SK-N-DZ (cell line): Measurements from ENCODE around the gene TBX18.

ENCODE experiments used
- DNase-seq: peaks from one replicate; pipeline ENCODE4 v3.0.0-alpha.2; 2015; ENCODE audit warnings: low spot score

TBX18 gene

DNA sequence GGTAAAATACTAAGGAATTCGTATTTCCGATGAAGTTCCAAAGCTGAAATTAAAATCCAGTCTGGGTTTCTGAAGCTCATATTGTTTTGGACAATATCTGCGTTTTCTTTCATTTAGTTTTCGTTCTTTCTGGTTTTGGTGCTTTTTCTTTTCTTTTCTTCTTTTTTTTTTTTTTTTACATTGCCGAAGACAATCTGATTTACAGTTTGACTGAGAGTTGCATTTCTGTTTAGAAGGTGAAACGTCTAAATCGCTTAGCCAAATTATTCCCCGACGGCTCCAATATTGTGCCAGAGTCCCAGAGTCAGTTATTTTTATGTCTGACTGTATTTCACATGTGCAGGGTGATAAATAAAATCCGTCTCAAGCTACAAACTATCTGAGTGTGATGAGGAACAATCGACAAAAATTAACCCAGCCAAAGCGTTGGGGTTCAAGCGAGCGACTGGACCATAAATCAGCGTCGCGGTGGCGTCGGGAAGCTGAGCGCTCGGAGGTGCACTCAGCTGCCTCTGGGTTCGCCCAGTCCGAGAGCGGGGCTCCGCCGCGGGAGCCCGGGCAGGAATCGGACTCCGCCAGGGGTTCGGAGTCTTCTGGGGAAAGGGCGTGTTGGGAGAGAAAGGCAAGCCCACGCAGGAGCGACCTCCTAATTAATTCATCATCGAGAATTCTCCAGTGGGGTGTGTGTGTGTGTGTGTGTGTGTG, 8.2 kb upstream of the TBX18 start:
- no peak for DNase-seq

DNA sequence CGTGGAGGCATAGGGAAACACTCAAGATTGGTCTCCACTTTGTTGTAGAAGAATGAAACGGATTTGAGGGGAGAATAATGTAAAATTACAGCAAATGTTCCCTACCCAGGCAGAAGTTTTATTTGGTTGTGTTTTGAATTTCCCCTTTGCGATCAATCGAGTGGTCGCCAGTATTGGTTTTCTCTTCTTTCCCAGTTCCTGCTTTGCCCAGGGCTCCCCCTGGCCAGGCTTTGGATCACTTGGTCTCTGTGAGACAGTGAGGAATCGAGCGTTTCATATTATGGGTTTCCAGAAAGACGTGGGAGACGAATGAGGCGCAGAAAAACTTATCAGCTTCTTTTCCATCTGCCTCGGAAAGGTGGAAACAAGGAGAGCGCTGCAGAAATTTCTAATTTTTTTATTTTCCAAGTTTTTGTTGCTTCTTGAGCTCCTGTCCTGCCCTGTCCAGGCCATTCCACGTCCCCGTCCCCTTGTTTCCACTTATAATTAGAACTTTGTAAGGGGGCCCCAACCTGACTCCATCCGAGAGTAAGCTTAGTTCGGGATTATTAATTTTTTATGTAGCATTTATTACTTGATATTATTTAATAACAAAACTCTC, 7.5 kb upstream of the TBX18 start:
- no peak for DNase-seq

DNA sequence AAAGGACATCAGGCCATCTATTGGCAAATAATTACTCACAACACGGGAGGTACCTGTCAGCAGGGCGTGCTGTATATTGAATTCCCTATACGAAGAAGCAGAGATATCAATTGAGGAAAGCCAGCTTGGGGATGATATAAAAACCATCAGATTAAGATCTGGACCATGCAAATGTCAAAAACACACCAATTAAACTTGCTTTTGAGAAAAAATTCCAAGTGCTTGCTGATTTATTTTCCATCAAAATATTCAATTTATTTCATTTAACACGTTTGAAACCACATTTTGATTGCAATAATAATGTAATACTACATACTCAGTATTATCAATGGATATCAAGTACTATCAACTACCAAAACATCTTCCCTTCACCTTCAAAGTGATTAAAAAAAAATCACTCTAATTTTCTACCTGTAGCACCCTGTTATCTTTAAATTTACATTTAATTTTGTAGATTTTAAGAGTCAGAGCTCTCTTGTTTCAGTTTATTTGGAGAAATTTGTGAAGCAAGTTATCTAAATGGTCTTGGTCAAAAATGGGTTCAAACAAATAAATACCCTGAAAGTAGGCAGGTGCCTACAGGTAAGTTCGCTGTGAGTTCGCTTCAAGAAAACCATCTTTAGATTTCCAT, 6.8 kb upstream of the TBX18 start:
- DNase-seq = no peak

DNA sequence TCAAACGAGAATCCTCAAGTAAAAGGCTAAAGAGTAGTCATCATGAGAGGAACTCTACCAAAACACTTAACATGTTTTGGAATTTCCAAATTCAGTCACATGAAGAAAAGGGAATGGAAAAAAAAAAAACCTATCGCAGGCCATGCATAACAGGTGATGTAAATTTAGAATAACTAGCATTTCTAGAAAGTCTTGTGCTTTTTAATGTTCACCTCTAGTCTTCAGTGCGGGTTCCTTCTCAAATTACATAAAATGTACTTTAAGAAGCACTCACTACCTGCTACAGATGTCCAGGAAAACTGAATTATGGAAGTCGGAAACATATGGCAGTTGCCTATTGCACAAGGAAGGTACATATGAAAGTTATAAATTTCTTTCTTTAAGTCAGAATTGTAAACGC, 6.1 kb upstream of the TBX18 start:
- no peak for DNase-seq

DNA sequence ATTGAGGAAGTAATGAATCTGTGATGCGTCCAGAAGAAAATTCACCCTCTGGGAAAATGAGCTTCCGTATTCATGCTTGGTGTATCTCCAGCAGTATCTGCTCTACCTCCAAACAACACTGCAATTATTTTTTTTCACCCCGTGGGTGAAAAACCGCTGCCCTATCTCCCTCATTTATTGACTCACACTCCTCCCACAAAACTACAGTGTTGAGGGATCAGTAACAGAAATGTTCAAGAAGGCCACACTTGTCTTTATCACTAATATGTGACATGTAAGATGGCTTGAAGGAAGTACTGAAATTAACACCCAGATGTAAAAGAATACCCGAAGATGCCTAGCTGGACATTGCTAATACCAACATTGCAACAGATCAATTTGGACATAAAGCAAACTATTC, 4.9 kb upstream of the TBX18 start:
- DNase-seq = no peak

DNA sequence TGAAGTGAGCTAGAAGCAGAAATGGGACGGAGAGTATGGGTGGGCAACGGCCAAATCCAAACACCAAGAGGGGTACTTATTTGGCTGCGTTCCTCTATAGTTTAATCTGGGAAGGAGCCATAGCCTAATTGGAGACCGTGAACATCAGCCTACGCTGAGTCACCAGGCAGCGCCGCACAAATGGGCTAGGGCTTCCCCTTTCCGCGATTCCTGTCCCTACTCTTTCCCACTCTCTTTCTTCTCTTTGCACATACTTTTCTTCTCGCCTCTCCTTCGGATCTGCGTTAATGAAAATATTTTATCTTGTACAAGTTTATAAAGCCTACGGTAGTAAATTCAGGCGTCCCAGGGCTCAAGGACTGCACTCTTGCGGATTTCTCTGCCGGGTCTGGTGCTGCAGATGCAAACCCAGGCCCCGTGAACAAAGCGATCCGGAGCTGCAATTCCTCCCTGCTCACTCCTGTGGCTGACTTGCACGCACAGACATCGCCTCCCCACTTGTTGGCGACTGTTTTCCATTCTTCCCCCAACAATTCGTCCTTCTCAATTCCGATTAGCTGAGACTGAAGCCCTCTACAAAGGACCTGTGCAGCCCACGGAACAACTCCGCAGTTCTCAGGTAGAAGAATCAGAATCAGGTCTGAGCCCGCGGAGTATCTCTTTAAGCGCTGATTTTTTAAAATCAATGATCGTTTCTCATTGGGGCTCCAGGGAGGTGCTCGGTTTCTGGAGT, 4.2 kb upstream of the TBX18 start:
- peak; percentile 24 for DNase-seq

DNA sequence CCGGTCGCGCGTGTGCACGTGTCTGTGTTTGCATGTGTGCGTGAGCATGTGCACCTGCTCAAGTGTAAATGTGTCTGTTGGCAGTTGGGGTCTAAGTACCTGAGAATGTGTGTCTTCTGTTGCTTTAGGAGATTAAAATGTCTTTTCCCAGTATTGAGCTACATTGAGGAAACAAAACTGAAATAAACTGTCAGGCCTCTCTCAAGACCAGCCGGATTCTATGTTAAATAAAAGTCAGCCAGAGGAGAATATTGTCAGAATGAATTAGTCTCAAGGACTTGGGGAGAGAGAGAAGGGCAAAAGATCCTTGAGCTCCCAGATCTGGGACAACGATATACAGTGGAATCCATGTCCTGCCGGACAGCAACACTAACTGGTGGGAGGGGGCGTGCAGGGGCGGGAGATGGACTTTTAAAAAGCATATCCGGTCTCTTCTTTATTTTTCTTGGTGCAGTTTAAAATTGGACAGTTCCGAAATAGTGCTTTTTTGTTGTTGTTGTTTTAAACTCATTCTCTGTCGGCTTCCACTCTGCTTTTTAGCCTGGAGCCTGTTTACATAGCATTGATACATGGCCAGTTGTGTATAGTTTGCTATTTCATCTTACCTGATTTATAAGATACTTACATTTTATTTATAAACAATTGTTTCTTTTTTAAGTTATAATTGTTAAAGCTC, 3.3 kb upstream of the TBX18 start:
- DNase-seq = no peak

DNA sequence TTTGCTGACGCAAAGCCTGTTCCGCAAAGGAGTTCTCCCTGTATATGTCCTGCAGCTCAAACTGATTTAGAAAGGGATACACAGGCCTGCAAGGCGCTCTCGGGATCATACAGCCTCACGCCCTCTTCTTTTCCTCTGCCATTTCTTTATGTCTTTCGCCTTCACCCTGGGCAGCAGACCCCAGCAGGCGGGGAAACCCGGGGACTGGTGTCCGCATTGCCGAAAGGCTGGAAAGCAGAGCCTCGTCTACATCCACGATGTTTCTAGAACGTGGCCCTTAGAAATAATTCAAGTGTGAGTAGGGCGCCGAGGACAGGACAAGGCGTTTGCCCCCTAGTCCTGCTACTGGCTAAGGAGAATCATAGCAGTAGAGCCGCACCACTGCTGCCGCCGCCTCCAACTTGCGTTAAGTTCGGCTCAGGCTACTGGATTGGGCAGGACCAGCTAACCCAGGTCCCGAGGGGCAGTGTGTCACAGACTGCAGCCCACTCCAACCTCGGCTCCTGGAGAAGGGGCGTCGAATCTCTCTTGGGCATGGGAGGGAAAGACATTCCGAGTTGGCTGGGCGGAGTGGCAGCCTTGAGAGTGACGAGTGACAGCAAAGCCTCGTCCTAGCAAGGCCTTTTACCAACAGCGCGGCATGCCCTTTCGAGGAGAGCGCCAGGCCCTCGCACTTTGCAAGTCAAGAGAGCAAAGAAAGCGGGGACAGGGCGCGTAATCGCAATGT, 2.6 kb upstream of the TBX18 start:
- DNase-seq = no peak

DNA sequence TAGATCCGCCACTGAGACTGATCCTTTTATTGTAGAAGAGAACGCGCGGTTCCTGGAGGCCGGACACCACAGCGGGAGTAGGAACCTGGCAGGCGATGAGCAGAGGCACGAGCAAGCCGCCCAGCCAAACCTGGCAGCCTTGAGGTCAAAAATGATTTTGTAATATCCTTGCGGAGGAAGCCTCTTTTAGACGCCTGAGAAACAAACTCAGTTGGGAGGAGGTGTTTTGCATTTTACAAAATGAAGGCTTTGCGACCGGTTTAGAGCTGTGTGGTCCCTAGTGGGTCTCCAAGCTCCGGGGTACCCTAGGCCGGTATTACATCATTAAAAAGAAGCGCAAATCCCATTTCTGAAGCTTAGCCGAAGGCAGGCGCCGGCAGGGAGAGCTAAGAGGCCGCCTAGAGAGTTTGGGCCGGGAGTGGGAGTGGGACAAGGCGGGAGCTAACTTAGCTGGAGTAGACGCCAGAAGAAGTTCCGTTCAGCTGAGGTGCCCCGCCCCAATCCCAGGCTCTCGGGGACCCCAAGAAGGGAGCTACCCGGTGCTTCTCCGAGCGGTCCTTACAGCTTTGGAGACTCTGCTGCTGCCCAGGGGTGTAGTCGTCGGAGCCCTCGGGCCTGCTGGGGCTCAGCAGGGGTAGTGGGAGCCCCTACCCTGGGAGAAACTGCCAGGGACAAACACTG, 1.9 kb upstream of the TBX18 start:
- DNase-seq = no peak

DNA sequence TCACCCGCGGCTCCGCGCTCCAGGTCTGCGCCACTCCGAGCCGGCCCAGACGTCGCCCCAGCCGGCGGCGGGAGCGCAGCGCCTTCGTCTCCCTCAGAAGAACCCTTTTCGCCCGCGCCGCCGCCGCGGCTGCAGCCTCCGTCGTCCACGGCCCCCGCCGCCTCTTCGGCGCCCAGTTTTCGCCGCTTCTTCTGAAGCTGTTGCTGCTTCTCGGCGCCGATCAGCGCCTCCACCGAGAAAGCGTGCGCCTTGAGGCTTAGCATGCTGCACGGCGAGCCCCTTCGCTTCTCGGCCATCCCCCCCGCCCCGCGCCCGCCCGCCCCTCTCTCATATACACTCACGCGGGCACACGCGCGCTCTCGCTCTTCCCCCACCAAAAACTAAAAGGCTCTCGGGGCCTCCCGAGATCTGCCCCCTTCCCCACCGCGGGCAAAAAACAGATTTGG, 489 bp downstream of the TBX18 start:
- peak; percentile 41 for DNase-seq

DNA sequence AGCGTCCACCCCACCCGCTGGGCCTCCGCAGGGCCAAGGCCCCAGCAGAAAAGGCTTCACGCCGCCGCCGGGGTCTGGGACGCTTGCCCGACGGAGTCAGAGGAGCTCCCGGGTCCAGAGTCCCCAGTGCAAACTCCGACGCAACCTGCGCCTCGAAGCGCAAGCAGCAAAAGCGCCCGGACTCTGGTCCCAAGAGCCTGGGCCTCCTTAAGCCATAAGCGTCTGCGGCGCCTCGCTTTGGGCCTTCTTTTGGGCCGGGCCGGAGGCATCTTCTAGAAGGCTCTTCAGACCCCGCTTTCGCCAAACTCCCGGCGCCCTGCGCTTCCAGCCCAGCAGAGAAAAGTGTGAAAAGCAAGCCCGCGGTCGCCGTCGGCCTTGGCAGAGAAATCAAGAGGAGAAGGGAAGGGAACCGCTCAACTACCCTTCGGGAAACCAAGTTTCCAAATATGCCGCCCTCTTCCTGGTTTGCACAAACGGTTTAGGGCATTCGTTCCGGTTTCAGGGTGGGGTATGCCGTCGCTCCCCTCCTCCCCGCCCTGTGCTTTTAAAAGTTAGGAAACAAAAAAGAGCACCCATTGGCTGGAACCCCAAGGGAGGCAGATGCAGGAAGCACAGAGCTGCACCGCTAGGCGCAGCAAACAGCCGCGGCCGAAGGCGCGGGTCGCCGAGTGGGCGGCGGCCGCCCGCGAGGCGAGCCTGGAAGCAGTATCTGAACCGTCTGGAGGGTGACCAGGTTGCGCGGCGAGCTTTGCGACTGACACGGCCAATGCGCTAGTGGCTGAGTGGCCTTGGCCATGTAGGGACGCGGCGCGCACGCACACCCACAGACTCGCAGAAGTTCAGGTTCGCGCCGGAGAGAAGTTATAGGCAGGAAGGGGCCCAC, 1.2 kb downstream of the TBX18 start:
- peak; percentile 15 for DNase-seq

DNA sequence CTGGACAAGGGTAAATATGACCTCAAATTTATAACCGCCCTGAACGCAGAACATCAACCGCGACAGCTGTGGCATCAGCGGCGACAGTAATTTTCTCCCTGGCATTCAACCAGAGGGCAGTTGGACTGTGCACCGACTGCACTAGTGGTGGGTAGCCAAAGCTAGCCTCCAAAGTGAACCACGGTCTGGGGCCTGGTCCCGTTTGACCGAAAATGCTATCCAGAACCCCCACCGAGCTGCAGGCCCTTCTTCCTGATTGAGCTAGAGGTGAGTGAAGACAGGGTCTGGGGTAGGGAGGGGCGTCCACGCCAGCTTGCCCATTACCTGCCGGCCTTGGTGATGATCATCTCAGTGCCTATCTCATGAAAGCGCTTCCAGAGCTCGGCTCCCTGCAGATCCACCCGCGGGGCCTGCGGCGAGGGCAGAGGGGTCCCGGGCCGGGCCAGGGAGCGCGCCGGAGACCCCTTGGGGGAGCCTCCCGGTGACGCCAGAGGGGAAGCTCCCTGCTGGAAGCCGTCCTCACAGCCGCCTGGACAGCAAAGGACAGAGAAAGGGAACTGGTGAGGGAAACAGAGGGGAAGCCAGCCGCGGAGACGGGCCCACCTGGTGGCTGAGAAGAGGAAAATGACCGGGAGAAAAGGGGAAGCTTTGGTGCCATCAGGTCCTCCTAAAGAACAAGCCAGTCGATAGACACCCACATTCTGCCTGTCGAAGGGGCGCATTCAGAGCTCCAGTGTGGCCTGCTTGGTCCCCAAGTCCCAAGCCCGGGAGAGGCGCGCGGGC, 2.0 kb downstream of the TBX18 start:
- peak; percentile 36 for DNase-seq

DNA sequence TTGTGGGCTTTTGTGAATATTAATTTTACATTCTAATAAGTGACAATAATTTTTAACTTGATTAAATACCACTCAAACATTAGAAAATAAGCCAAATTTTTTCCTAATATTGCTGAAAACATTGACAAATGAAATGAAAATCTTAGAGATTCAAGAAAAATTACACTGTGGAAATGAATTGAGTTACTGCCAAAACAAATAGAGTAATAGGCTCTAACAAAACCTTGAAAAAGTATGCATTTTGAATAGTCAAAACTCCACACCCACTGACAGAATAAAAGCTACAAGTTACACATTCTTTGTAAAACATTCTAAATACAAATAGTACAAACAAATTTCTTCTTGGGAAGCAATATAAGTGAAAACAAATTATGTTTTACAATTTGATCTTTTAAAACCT, 5.9 kb downstream of the TBX18 start:
- DNase-seq = no peak

DNA sequence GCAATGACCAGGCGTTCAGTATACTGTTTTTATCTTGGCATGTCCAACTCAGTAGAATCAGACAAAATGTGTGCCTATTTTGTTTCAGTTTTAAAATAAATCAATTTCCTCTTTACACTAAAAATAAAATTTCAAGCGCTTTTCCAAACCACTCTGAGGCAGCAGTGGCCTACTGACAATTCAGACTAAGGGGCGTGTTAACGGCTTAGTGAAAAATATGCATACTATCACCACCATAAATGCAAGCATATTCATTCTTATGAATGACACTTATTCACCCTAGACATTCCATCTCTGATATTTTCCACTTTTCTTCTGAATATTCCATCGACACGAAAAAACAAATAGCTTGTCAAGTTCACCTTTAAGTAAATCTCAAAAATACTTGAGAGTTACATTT, 7.5 kb downstream of the TBX18 start:
- no peak for DNase-seq

DNA sequence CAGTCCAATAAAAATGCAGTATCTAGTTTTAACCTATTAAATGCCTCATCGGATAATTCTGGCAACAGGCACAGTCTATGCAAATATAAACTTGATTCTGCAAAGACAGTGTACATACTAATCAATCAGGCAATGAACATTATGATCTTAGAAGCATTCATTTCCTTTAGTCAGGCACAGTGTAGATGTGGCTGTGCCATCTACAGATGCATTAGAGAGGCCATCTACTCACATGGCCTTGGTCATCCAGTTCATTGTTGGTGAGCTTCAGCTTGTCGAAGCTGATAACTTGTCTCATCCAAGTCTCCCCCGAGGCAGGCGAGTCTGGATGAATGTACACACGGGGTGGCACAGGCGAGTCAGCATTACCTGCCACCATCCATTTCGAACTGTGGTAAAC, 7.9 kb downstream of the TBX18 start:
- no peak for DNase-seq

DNA sequence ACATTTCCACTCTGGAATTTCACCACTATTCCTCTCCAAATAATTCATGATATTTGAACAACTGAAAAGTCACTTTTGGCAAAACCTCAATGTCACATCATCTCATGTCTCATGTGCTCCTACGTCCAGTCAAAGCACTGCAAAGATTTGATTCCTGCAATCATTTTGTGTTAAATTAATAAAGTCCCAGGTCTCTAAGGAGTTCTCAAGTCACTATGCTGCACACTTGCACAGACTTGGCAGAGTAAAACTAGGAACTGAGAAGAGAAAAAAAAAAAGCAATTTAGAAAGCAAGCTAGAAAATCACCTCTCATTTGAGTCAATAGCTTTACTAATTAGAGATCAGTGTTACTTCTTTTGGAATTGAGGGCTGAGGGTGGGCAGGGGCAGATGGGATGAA, 11.2 kb downstream of the TBX18 start:
- DNase-seq = no peak

DNA sequence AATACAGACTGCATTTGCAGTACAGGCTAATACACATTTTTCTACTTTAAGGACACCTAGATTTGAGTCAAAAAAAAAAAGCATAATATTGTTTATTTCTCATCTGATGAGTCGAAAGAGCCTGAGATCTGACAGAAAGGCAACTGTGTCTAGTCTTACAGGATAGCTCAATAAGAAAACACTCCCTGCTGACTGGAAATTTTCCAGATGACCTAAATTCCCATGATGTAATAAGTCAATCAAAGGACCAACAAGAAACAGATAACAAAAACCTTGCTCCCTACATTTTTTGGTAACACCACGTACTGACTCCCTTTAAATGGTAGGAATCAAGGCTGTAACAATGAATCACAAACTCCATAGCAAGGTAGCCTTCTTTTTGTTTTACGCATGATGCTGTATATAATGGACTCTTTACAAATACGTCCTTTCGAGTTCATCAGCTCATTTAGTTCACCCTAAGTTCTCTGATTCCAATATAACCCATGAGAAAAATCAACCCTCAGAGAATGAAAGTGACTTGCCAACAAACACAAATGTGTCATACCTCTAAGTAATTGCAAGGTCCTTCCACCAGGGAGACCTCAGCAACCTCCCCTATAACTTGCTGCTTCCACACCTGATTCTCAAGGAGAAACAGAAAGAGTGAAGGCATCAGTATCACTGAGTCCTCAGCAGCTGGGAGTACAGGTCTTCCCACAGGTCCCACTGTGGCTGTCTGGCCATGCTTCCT, 12.1 kb downstream of the TBX18 start:
- no peak for DNase-seq

DNA sequence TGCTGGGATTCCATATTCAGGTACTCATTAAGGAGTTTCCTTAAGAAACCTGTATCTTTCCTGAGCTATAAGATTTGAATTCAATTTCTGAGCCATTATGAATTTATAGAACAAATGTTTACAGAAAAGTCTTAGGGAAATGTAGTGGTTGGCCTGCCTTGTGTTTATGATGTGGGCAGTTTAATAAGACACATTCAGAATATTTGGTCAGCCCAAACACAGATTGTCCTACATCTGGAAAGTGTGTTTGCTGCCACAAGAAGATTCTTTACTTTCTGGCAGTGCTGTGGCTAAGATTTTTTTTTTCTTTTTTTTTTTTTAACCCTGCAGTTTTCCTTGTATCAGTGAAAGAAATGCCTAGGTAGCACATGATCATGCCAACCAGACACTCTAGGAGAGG, 15.2 kb downstream of the TBX18 start:
- no peak for DNase-seq
